ENCODE data around the gene RAB20.

Gene RAB20

GRCh38 chr13:110479215-110479545 lies 82.3 kb downstream of the RAB20 start:
- H3K9me2 ChIP-seq (replicated peaks; ENCODE audit: low read depth, low read length) = no peaks in the 10 kb centered on the region
- no peaks in the 10 kb centered on the region for H3K79me2 ChIP-seq (ENCODE audit: insufficient read depth, low read length)
- no peaks in the 10 kb centered on the region for H3K4me1 ChIP-seq (ENCODE audit: insufficient read depth, low read length, poor library complexity, severe bottlenecking)
- no peak overlapping the region for H3K4me2 ChIP-seq (ENCODE audit: low read depth, low read length, poor library complexity, severe bottlenecking)
- H3K4me3 ChIP-seq (ENCODE audit: low read length, poor library complexity, severe bottlenecking) = no peak overlapping the region
- no peaks in the 10 kb centered on the region for H4K20me1 ChIP-seq (ENCODE audit: insufficient read depth, low read length, poor library complexity, severe bottlenecking)
- H3K9me3 ChIP-seq (ENCODE audit: insufficient read depth, low read depth, low read length) = no peaks in the 10 kb centered on the region
- no peak overlapping the region for H2AFZ ChIP-seq (ENCODE audit: low read length)
- H3F3A ChIP-seq (ENCODE audit: low read depth) = no peaks in the 10 kb centered on the region
- no peaks in the 10 kb centered on the region for H3K36me3 ChIP-seq (ENCODE audit: insufficient read depth, low read length)
- TF ChIP-seq CTCF (conservative IDR thresholded peaks at IDR 0.05; ENCODE audit: low read length) (no peak), EZH2phosphoT487 (IDR thresholded peaks at IDR 0.05; ENCODE audit: borderline replicate concordance) (no peak)
- no peak overlapping the region for H3K9ac ChIP-seq (ENCODE audit: low read depth, low read length, poor library complexity, severe bottlenecking)
- no peaks in the 10 kb centered on the region for H3K27me3 ChIP-seq (ENCODE audit: insufficient read depth, low read length, poor library complexity, severe bottlenecking)

GRCh38 chr13:110478405-110479214 lies 82.9 kb downstream of the RAB20 start:
- no peaks in the 10 kb centered on the region for H4K20me1 ChIP-seq (ENCODE audit: insufficient read depth, low read length, poor library complexity, severe bottlenecking)
- no peak overlapping the region for H3K9ac ChIP-seq (ENCODE audit: low read depth, low read length, poor library complexity, severe bottlenecking)
- H3K4me3 ChIP-seq (ENCODE audit: low read length, poor library complexity, severe bottlenecking) = no peak overlapping the region
- no peaks in the 10 kb centered on the region for H3K79me2 ChIP-seq (ENCODE audit: insufficient read depth, low read length)
- H2AFZ ChIP-seq (ENCODE audit: low read length) = no peak overlapping the region
- H3K27me3 ChIP-seq (ENCODE audit: insufficient read depth, low read length, poor library complexity, severe bottlenecking) = no peaks in the 10 kb centered on the region
- TF ChIP-seq CTCF (conservative IDR thresholded peaks at IDR 0.05; ENCODE audit: low read length) (no peak), EZH2phosphoT487 (IDR thresholded peaks at IDR 0.05; ENCODE audit: borderline replicate concordance) (no peak)
- H3K9me3 ChIP-seq (ENCODE audit: insufficient read depth, low read depth, low read length) = no peaks in the 10 kb centered on the region
- H3K4me1 ChIP-seq (ENCODE audit: insufficient read depth, low read length, poor library complexity, severe bottlenecking) = no peaks in the 10 kb centered on the region
- no peak overlapping the region for H3K4me2 ChIP-seq (ENCODE audit: low read depth, low read length, poor library complexity, severe bottlenecking)
- no peaks in the 10 kb centered on the region for H3K9me2 ChIP-seq (replicated peaks; ENCODE audit: low read depth, low read length)
- no peaks in the 10 kb centered on the region for H3F3A ChIP-seq (ENCODE audit: low read depth)
- H3K36me3 ChIP-seq (ENCODE audit: insufficient read depth, low read length) = no peaks in the 10 kb centered on the region

- no peak overlapping the region for H2AFZ ChIP-seq (ENCODE audit: low read length)
- H3K27me3 ChIP-seq (ENCODE audit: insufficient read depth, low read length, poor library complexity, severe bottlenecking) = no peaks in the 10 kb centered on the region
- H4K20me1 ChIP-seq (ENCODE audit: insufficient read depth, low read length, poor library complexity, severe bottlenecking) = no peaks in the 10 kb centered on the region
- no peaks in the 10 kb centered on the region for H3K9me3 ChIP-seq (ENCODE audit: insufficient read depth, low read depth, low read length)
- H3K4me3 ChIP-seq (ENCODE audit: low read length, poor library complexity, severe bottlenecking) = no peak overlapping the region
- H3K36me3 ChIP-seq (ENCODE audit: insufficient read depth, low read length) = no peaks in the 10 kb centered on the region
- TF ChIP-seq CTCF (conservative IDR thresholded peaks at IDR 0.05; ENCODE audit: low read length) (no peak), EZH2phosphoT487 (IDR thresholded peaks at IDR 0.05; ENCODE audit: borderline replicate concordance) (no peak)
- H3K4me2 ChIP-seq (ENCODE audit: low read depth, low read length, poor library complexity, severe bottlenecking) = no peak overlapping the region
- H3K4me1 ChIP-seq (ENCODE audit: insufficient read depth, low read length, poor library complexity, severe bottlenecking) = no peaks in the 10 kb centered on the region
- H3K9me2 ChIP-seq (replicated peaks; ENCODE audit: low read depth, low read length) = no peaks in the 10 kb centered on the region
- no peaks in the 10 kb centered on the region for H3K79me2 ChIP-seq (ENCODE audit: insufficient read depth, low read length)
- H3K9ac ChIP-seq (ENCODE audit: low read depth, low read length, poor library complexity, severe bottlenecking) = no peak overlapping the region
- no peaks in the 10 kb centered on the region for H3F3A ChIP-seq (ENCODE audit: low read depth)
These were observed 83.7 kb downstream of the RAB20 start for GRCh38 chr13:110477706-110478245.
